Gastrocnemius medialis (tissue), 4 donors: Measurements from ENCODE around the gene EXOC3L4.
"Not testable (repeated sequence)": the region's sequence is repeated elsewhere in the genome, so short reads cannot be mapped to it uniquely, and the experiment has no call there.

Experiments
- CTCF ChIP-seq, 5 experiments: fragments of 450-650 bp in 3 of 5; fragments of 200-600 bp in 2 of 5; sonication (generic) in 2 of 5; IDR thresholded peaks in 4 of 5; conservative IDR thresholded peaks in 1 of 5; 1 replicate in 4 of 5; 2 replicates in 1 of 5; pipeline ENCODE4 v1.5.1; 2016 to 2019; ENCODE audit warnings: antibody characterized with exemption in 5 of 5, mild to moderate bottlenecking in 3 of 5, moderate library complexity in 3 of 5
- POLR2A ChIP-seq, 2 donors: fragments of 450-650 bp; IDR thresholded peaks; one replicate each; pipeline ENCODE4 v1.6.1; 2017; ENCODE audit warnings: antibody characterized with exemption in 2 of 2, mild to moderate bottlenecking in 2 of 2, moderate library complexity in 2 of 2

GRCh38 chr14:103047453-103047852 is 47.1 kb upstream of the EXOC3L4 start:
- TF ChIP-seq CTCF (IDR thresholded peaks at IDR 0.05 in 4 of 5, conservative IDR thresholded peaks at IDR 0.05 in 1 of 5); POLR2A (IDR thresholded peaks at IDR 0.05): not testable (repeated sequence)
